ENCODE measurements around the gene KIF13A.
"Not testable (repeated sequence)": the region's sequence is repeated elsewhere in the genome, so short reads cannot be mapped to it uniquely, and the experiment has no call there.

DNA sequence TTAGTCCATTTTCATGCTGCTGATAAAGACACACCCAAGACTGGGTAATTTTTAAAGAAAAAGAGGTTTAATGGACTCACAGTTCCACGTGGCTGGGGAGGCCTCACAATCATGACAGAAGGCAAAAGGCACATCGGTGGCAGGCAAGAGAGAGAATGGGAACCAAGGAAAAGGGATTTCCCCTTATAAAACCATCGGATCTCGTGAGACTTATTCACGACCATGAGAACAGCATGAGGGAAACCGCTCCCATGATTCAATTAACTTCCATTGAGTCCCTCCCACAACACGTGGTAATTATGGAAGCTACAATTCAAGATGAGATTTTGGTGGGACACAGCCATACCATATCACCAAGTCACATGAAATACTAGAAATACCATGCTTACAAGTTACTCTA is 142.5 kb downstream of the KIF13A start:
- not testable (repeated sequence) for TF ChIP-seq CTCF (IDR thresholded peaks at IDR 0.05; ENCODE audit: insufficient read depth, low read length); POLR2AphosphoS5 (IDR thresholded peaks at IDR 0.05; ENCODE audit: low read depth); GABPA (IDR thresholded peaks at IDR 0.05; ENCODE audit: low read depth); REST (IDR thresholded peaks at IDR 0.05; ENCODE audit: insufficient replicate concordance, low read depth); SPI1 (IDR thresholded peaks at IDR 0.05; ENCODE audit: borderline replicate concordance, low read depth)

Measured in HL-60 (cell line).